Neutrophil (primary cell): ENCODE data around the gene KLHL12.

Experiments
- H3K27ac ChIP-seq: fragments of 200-600 bp; sonication (generic); 2 replicates; pipeline ENCODE4 v1.5.1; 2016; ENCODE audit warnings: mild to moderate bottlenecking, moderate library complexity
- H3K27me3 ChIP-seq: fragments of 200-600 bp; sonication (generic); 2 replicates; pipeline ENCODE4 v1.6.0; 2016; ENCODE audit warnings: mild to moderate bottlenecking
- H3K36me3 ChIP-seq: fragments of 200-600 bp; sonication (generic); 2 replicates; pipeline ENCODE4 v1.5.1; 2017
- H3K4me1 ChIP-seq, 2 experiments: fragments of 200-600 bp in 1 of 2; sonication (generic) in 1 of 2; 1 replicate in 1 of 2; 2 replicates in 1 of 2; pipeline versions ENCODE4 v1.5.1 to v1.6.1; 2013 to 2016; ENCODE audit warnings: low read depth in 1 of 2, low read length in 1 of 2, mild to moderate bottlenecking in 1 of 2, moderate library complexity in 1 of 2; ENCODE audit not compliant: control insufficient read depth in 1 of 2, insufficient read depth in 1 of 2
- H3K4me3 ChIP-seq, 2 experiments: fragments of 200-600 bp in 1 of 2; sonication (generic) in 1 of 2; 1 replicate in 1 of 2; 2 replicates in 1 of 2; pipeline ENCODE4 v1.5.1; 2013 to 2016; ENCODE audit warnings: low read depth in 1 of 2, low read length in 1 of 2, mild to moderate bottlenecking in 1 of 2, moderate library complexity in 1 of 2
- H3K9me3 ChIP-seq: fragments of 200-600 bp; sonication (generic); 2 replicates; pipeline ENCODE4 v1.5.1; 2016
- CTCF ChIP-seq: fragments of 200-600 bp; sonication (generic); IDR thresholded peaks from 2 replicates; pipeline ENCODE4 v1.5.1; 2016; ENCODE audit warnings: antibody characterized with exemption

The KLHL12 gene

DNA sequence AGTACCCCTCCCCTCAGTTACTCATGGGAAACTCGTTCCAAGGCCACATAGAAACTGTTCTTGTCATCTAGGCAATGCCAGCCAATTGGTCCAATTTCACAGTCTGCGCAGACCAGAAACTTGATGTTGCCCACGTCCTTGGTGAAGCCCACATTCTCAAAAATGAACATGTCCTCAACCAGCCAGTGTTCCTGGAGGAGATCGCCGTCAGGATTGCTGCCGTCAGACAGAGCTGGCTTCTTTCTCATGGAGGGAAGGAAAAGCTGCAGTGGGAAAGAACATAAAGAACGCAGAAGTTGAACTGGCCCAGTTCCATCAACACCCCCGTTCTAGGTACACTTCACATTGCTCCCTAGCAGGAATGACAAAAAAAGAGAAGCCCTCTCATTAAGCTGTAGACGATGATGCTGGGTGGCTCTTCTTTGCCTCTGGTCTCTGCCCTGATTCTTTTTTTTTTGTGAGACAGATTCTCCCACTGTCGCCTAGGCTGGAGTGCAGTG, 46.0 kb downstream of the KLHL12 start:
- H3K36me3 ChIP-seq, result peaks cover 53% of the 10 kb centered on the region
- no peaks in the 10 kb centered on the region for H3K4me1 ChIP-seq

DNA sequence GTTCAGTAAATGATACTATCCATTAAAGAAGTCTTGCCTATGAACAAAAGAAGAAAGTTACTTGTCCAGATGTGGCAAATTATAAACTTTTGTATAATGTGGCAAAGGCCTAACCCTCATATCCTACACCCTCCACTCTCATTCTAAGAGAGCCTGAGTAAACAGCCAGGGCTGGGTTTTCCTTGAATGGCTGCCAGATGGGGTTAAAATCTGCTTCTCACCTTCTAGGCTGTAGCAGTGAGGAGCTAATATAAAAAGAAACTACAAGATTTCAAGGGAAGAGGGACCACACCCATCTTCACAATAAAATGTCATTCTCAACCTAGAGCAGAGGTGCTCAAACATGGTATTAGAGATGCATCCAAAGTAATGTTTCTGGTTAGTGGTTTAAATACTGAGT, 47.0 kb downstream of the KLHL12 start:
- Histone ChIP-seq H3K4me1 (no peaks in the 10 kb centered on the region), H3K27me3 (no peaks in the 10 kb centered on the region), H3K4me3 (no peak overlapping the region), H3K36me3 (peaks cover 62% of the 10 kb centered on the region), H3K27ac (no peak overlapping the region), H3K9me3 (no peaks in the 10 kb centered on the region)
- TF ChIP-seq CTCF, result no peak

More for the DNA sequence above, 46.0 kb downstream of the KLHL12 start:
- H3K9me3 ChIP-seq, result no peaks in the 10 kb centered on the region
- no peak overlapping the region for H3K4me3 ChIP-seq
- no peak overlapping the region for H3K27ac ChIP-seq
- no peaks in the 10 kb centered on the region for H3K27me3 ChIP-seq
- TF ChIP-seq CTCF, result no peak

GRCh38 chr1:202879128-202879527, 47.9 kb downstream of the KLHL12 start:
- Histone ChIP-seq H3K4me3 (no peak overlapping the region), H3K9me3 (no peaks in the 10 kb centered on the region), H3K4me1 (no peaks in the 10 kb centered on the region), H3K27me3 (no peaks in the 10 kb centered on the region), H3K27ac (no peak overlapping the region), H3K36me3 (peaks cover 69% of the 10 kb centered on the region)
- TF ChIP-seq CTCF, result no peak

DNA sequence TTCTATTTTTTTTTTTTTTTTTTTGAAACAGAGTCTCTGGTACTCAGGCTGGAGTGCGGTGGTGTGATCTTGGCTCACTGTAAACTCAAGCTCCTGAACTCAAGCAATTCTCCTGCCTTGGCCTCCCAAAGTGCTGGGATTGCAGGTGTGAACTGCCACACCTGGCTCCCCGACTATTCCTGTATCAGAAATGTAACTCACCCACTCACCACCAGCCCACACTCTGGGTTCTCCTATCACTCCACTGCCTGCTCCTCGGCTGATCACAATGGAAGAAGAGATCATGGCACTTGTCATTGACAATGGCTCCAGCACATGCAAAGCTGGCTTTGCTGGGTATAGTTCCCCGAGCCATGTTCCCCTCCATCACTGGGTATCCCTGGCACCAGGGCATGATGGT, 54.0 kb downstream of the KLHL12 start:
- H3K4me3 ChIP-seq, result no peak overlapping the region
- no peaks in the 10 kb centered on the region for H3K9me3 ChIP-seq
- no peak overlapping the region for H3K27ac ChIP-seq
- peaks cover 37% of the 10 kb centered on the region for H3K36me3 ChIP-seq
- no peak for TF ChIP-seq CTCF
- no peaks in the 10 kb centered on the region for H3K27me3 ChIP-seq
- H3K4me1 ChIP-seq, result no peaks in the 10 kb centered on the region

- Histone ChIP-seq H3K4me3 (no peak overlapping the region), H3K27ac (no peak overlapping the region), H3K9me3 (no peaks in the 10 kb centered on the region), H3K4me1 (no peaks in the 10 kb centered on the region), H3K36me3 (peaks cover 30% of the 10 kb centered on the region), H3K27me3 (no peaks in the 10 kb centered on the region)
- no peak for TF ChIP-seq CTCF
These were observed 55.7 kb downstream of the KLHL12 start for GRCh38 chr1:202871367-202871766.
